Body of pancreas (tissue), 4 donors: Measurements from ENCODE around the gene TM9SF4. TPM values are rescaled to one million over a fixed set of nuclear protein-coding genes. Genes with fewer than 3 reads are reported as not detected.
A peak's percentile ranks its signal among the peaks of the same experiment; 100 is the strongest.

ENCODE experiments used
- ATAC-seq: fragments of 150-250 bp; one replicate; pipeline ENCODE4 v1.9.1; 2016
- DNase-seq, 4 donors: peaks; one replicate each; pipeline ENCODE4 v3.0.0-alpha.2; 2019
- H3K27ac ChIP-seq, 4 donors: fragments of 200-600 bp; sonication (generic); 1 replicate in 3 of 4; 2 replicates in 1 of 4; pipeline versions ENCODE4 v1.5.1 to v1.6.1; 2016 to 2019; ENCODE audit warnings: mild to moderate bottlenecking in 1 of 4, mixed read lengths in 1 of 4, moderate library complexity in 1 of 4
- H3K27me3 ChIP-seq, 2 donors: fragments of 200-600 bp; sonication (generic); one replicate each; pipeline ENCODE4 v1.6.0; 2016; ENCODE audit warnings: mild to moderate bottlenecking in 1 of 2
- H3K36me3 ChIP-seq, 2 donors: fragments of 200-600 bp; sonication (generic); replicated peaks in 1 of 2; 2 replicates each; pipeline ENCODE4 v1.5.1; 2016; ENCODE audit warnings: low read depth in 2 of 2; ENCODE audit not compliant: insufficient read depth in 1 of 2
- H3K4me1 ChIP-seq: fragments of 200-600 bp; sonication (generic); one replicate; pipeline ENCODE4 v1.6.0; 2016
- H3K4me3 ChIP-seq, 2 donors: fragments of 200-600 bp; sonication (generic); 1 replicate in 1 of 2; 2 replicates in 1 of 2; pipeline ENCODE4 v1.5.1; 2016 to 2019
- H3K9me3 ChIP-seq, 3 donors: fragments of 200-600 bp; sonication (generic); 1 replicate in 2 of 3; 2 replicates in 1 of 3; pipeline ENCODE4 v1.5.1; 2016
- POLR2A ChIP-seq, 3 donors: fragments of 450-650 bp; IDR thresholded peaks; one replicate each; pipeline ENCODE4 v1.6.1; 2016; ENCODE audit warnings: antibody characterized with exemption in 3 of 3, mild to moderate bottlenecking in 2 of 3
- WGBS, 2 donors: methylation state at CpG; one replicate each; pipeline ENCODE4 v1.1.5; 2017; 5-methylcytosine and 5-hydroxymethylcytosine counted together
- intact Hi-C: fragments of 100-400 bp; cut with DNase I; formaldehyde crosslinking; loops from one replicate; pipeline ENCODE4 v1.15.1; 2023
- total RNA-seq, 2 donors: library from RNA; depleted of rRNA; stranded (reverse); fragments of >200 nt; gene quantifications; one replicate each; pipeline ENCODE4 v1.1.0, GENCODE V29; 2016
- TF ChIP-seq, protein P1 (sequence below), 7 experiments: fragments of 450-650 bp in 4 of 7; fragments of 200-600 bp in 3 of 7; sonication (generic) in 3 of 7; IDR thresholded peaks; one replicate each; pipeline ENCODE4 v1.5.1; 2016 to 2019; ENCODE audit warnings: antibody characterized with exemption in 7 of 7

The TM9SF4 gene
- total RNA-seq, 2 donors from 2014 or later: 16.9 to 27.0 TPM

- no peaks in the 10 kb centered on the region for H3K9me3 ChIP-seq
- H3K27me3 ChIP-seq: no peaks in the 10 kb centered on the region
- intact Hi-C loops: no loop called here
- H3K4me1 ChIP-seq: peaks cover 46% of the 10 kb centered on the region
- WGBS, 2 donors: 46 to 57% methylated on average over 3 of the region's 3 CpGs
- H3K4me3 ChIP-seq: no peak overlapping the region
- H3K27ac ChIP-seq: peak overlapping the region in 1 of 4 donors; percentile 4
- H3K36me3 ChIP-seq: no peaks in the 10 kb centered on the region
- ATAC-seq (no peak), DNase-seq (no peak)
- TF ChIP-seq, protein P1, sequence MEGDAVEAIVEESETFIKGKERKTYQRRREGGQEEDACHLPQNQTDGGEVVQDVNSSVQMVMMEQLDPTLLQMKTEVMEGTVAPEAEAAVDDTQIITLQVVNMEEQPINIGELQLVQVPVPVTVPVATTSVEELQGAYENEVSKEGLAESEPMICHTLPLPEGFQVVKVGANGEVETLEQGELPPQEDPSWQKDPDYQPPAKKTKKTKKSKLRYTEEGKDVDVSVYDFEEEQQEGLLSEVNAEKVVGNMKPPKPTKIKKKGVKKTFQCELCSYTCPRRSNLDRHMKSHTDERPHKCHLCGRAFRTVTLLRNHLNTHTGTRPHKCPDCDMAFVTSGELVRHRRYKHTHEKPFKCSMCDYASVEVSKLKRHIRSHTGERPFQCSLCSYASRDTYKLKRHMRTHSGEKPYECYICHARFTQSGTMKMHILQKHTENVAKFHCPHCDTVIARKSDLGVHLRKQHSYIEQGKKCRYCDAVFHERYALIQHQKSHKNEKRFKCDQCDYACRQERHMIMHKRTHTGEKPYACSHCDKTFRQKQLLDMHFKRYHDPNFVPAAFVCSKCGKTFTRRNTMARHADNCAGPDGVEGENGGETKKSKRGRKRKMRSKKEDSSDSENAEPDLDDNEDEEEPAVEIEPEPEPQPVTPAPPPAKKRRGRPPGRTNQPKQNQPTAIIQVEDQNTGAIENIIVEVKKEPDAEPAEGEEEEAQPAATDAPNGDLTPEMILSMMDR (IDR thresholded peaks at IDR 0.05): no peak
- no peak for TF ChIP-seq POLR2A (IDR thresholded peaks at IDR 0.05)
Observed at GRCh38 chr20:32111156-32111686, 1.7 kb downstream of the TM9SF4 start.

DNA sequence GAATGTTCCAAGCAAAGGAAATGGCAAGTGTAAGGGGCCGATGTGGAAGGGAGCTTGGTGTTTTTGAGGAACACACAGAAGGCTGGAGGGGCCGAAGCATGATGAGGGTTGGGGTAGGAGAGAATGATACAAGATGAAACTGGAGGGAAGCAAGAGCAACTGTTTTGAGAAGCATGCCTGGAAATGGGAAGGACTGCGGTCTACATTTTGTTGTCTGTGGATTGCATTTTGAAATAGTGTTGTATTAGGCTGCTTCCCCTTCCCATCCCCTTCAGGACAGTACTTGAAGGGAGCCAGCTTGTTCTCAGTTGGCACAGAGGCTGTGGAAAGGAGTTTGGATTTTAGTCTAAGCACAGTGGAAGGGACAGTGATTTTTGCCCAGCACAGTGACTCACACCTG, 2.2 kb downstream of the TM9SF4 start:
- Histone ChIP-seq H3K36me3 (no peaks in the 10 kb centered on the region), H3K4me1 (peaks cover 48% of the 10 kb centered on the region), H3K9me3 (no peaks in the 10 kb centered on the region), H3K27ac (peak overlapping the region in 1 of 4 donors; percentile 4), H3K27me3 (no peaks in the 10 kb centered on the region), H3K4me3 (no peak overlapping the region)
- TF ChIP-seq, protein P1 (IDR thresholded peaks at IDR 0.05): no peak
- TF ChIP-seq POLR2A (IDR thresholded peaks at IDR 0.05): no peak
- DNase-seq: peak in 1 of 4 donors; percentile 22
- no peak for ATAC-seq
- WGBS, 2 donors: 72 to 94% methylated on average over 3 of the region's 3 CpGs
- intact Hi-C loops: no loop called here

DNA sequence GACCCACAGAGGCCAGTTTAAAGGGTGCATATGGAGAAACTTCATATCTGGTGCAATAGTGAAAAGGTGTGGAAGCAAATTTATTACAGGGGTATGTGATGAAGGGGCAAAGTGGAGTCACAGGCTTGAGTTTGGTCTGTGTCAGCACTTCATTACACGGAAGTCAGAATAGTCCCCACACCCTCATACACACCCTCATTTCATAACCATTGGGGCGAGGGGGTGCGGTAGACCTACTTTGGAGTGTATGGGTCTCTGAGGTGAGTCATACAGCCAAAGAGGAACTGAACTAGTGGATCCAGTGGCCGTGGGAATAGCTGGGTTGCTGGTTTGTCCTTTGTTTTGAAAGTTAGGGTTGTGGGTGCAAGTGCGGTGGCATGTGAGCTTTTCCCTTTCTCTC, 3.3 kb downstream of the TM9SF4 start:
- intact Hi-C loops: no loop called here
- no peaks in the 10 kb centered on the region for H3K36me3 ChIP-seq
- DNase-seq: peak in 1 of 4 donors; percentile 65

GRCh38 chr20:32113591-32114260, 4.2 kb downstream of the TM9SF4 start:
- intact Hi-C loops: no loop called here
- WGBS, 2 donors: 76 to 88% methylated on average over 2 of the region's 2 CpGs
- no peak for TF ChIP-seq POLR2A (IDR thresholded peaks at IDR 0.05)
- TF ChIP-seq, protein P1 (IDR thresholded peaks at IDR 0.05): no peak
- H3K27ac ChIP-seq: no peak overlapping the region
- no peaks in the 10 kb centered on the region for H3K36me3 ChIP-seq
- no peaks in the 10 kb centered on the region for H3K9me3 ChIP-seq
- ATAC-seq: no peak
- no peak for DNase-seq
- H3K4me3 ChIP-seq: no peak overlapping the region
- peaks cover 48% of the 10 kb centered on the region for H3K4me1 ChIP-seq
- H3K27me3 ChIP-seq: no peaks in the 10 kb centered on the region

More for the DNA sequence above, 3.3 kb downstream of the TM9SF4 start:
- Histone ChIP-seq H3K27me3 (no peaks in the 10 kb centered on the region), H3K27ac (no peak overlapping the region), H3K4me1 (peaks cover 48% of the 10 kb centered on the region), H3K4me3 (no peak overlapping the region), H3K9me3 (no peaks in the 10 kb centered on the region)
- no peak for ATAC-seq
- TF ChIP-seq, protein P1 (IDR thresholded peaks at IDR 0.05): no peak
- no peak for TF ChIP-seq POLR2A (IDR thresholded peaks at IDR 0.05)
- WGBS, 2 donors: 73 to 90% methylated on average over 5 of the region's 5 CpGs
